Calu3 (cell line): ENCODE data around the gene CCDC197. TPM values are rescaled to one million over a fixed set of nuclear protein-coding genes. Genes with fewer than 3 reads are reported as not detected.

Experiments used
- BruUV-seq: library from RNA; stranded (reverse); fragments of 400-500 nt; replicated peaks from 2 replicates; lab custom pipeline; 2021; lab: Mats Ljungman, UMichigan
- CTCF ChIA-PET: fragments of 300-600 bp; sonication (Branson Sonifier 250); formaldehyde crosslinking; loops from one replicate; lab custom pipeline; 2022; ENCODE audit warnings: antibody characterized with exemption; lab: Charles Lee
- DNase-seq: peaks from one replicate; pipeline ENCODE4 v3.0.0; 2022
- H3K27ac Mint-ChIP-seq: one replicate; pipeline ENCODE4 v1.8.0; 2022; ENCODE audit warnings: mixed read lengths; ENCODE audit not compliant: unreplicated experiment
- H3K27me3 Mint-ChIP-seq: one replicate; pipeline ENCODE4 v1.8.0; 2022; ENCODE audit warnings: mixed read lengths; ENCODE audit not compliant: unreplicated experiment
- H3K36me3 Mint-ChIP-seq: one replicate; pipeline ENCODE4 v1.8.0; 2022; ENCODE audit warnings: mild to moderate bottlenecking, moderate library complexity, mixed read lengths; ENCODE audit not compliant: insufficient read depth, unreplicated experiment
- H3K4me1 Mint-ChIP-seq: one replicate; pipeline ENCODE4 v1.8.0; 2022; ENCODE audit warnings: mild to moderate bottlenecking, low read depth, mixed read lengths; ENCODE audit not compliant: unreplicated experiment
- H3K4me3 Mint-ChIP-seq: one replicate; pipeline ENCODE4 v1.8.0; 2022; ENCODE audit warnings: mild to moderate bottlenecking, low read depth, moderate library complexity, mixed read lengths; ENCODE audit not compliant: unreplicated experiment
- H3K9me3 Mint-ChIP-seq: one replicate; pipeline ENCODE4 v1.8.0; 2022; ENCODE audit warnings: low read depth, mixed read lengths; ENCODE audit not compliant: unreplicated experiment
- CTCF ChIP-seq: fragments of 200-600 bp; IDR thresholded peaks from one replicate; pipeline ENCODE4 v1.8.0; 2022; ENCODE audit warnings: antibody characterized with exemption; ENCODE audit not compliant: unreplicated experiment
- intact Hi-C: fragments of 100-400 bp; cut with micrococcal nuclease; formaldehyde crosslinking; loops from one replicate; pipeline ENCODE4 v1.10.0; 2022; ENCODE audit not compliant: unreplicated experiment
- total RNA-seq: library from RNA; stranded (reverse); gene quantifications from 2 replicates; pipeline ENCODE4 v1.2.3, GENCODE V29; 2022

The CCDC197 gene
- total RNA-seq, 1 experiment from 2014 or later = not detected

- H3K27ac Mint-ChIP-seq = no peak overlapping the region
- DNase-seq = no peak
- no TSS peak for BruUV-seq
- intact Hi-C loops = no loop called here
- no peak overlapping the region for H3K4me3 Mint-ChIP-seq
- CTCF ChIA-PET = interaction anchor here (1.6 kb wide), 1 partner anchor 27 kb away, joined by 4 read pairs; no protein-coding TSS in a partner anchor
- H3K4me1 Mint-ChIP-seq = no peaks in the 10 kb centered on the region
- H3K27me3 Mint-ChIP-seq = no peaks in the 10 kb centered on the region
- no peak for TF ChIP-seq CTCF
- H3K9me3 Mint-ChIP-seq = no peaks in the 10 kb centered on the region
- peaks cover 40% of the 10 kb centered on the region for H3K36me3 Mint-ChIP-seq
These were observed 41.4 kb downstream of the CCDC197 start for GRCh38 chr14:94038510-94038909.

- intact Hi-C loops = no loop called here
- H3K27ac Mint-ChIP-seq = no peak overlapping the region
- H3K27me3 Mint-ChIP-seq = no peaks in the 10 kb centered on the region
- H3K9me3 Mint-ChIP-seq = no peaks in the 10 kb centered on the region
- no peak for DNase-seq
- H3K4me1 Mint-ChIP-seq = no peaks in the 10 kb centered on the region
- CTCF ChIA-PET = interaction anchor here (1.6 kb wide), 1 partner anchor 26 kb away, joined by 4 read pairs; no protein-coding TSS in a partner anchor
- no peak overlapping the region for H3K4me3 Mint-ChIP-seq
- BruUV-seq = no TSS peak
- H3K36me3 Mint-ChIP-seq = peaks cover 40% of the 10 kb centered on the region
- TF ChIP-seq CTCF = no peak
These were observed 42.0 kb downstream of the CCDC197 start for GRCh38 chr14:94038921-94039629.

- no peaks in the 10 kb centered on the region for H3K27me3 Mint-ChIP-seq
- no peak for DNase-seq
- no TSS peak for BruUV-seq
- H3K4me3 Mint-ChIP-seq = no peak overlapping the region
- H3K27ac Mint-ChIP-seq = no peak overlapping the region
- H3K4me1 Mint-ChIP-seq = no peaks in the 10 kb centered on the region
- H3K36me3 Mint-ChIP-seq = peaks cover 47% of the 10 kb centered on the region
- TF ChIP-seq CTCF = no peak
- no peaks in the 10 kb centered on the region for H3K9me3 Mint-ChIP-seq
- CTCF ChIA-PET = no interaction called here
- intact Hi-C loops = no loop called here
These were observed 43.1 kb downstream of the CCDC197 start for GRCh38 chr14:94040247-94040646.

- H3K4me1 Mint-ChIP-seq = no peaks in the 10 kb centered on the region
- CTCF ChIA-PET = no interaction called here
- H3K27me3 Mint-ChIP-seq = no peaks in the 10 kb centered on the region
- BruUV-seq = no TSS peak
- H3K9me3 Mint-ChIP-seq = no peaks in the 10 kb centered on the region
- no peak for DNase-seq
- H3K4me3 Mint-ChIP-seq = no peak overlapping the region
- H3K27ac Mint-ChIP-seq = no peak overlapping the region
- intact Hi-C loops = no loop called here
- no peak for TF ChIP-seq CTCF
- H3K36me3 Mint-ChIP-seq = peaks cover 49% of the 10 kb centered on the region
These were observed 43.7 kb downstream of the CCDC197 start for GRCh38 chr14:94040796-94041195.
